Stomach (tissue), 4 donors: ENCODE results near the gene ASCC3.

Experiments used
- EP300 ChIP-seq: sonication (generic); formaldehyde crosslinking; IDR thresholded peaks from one replicate; pipeline ENCODE4 v1.6.1; 2017; ENCODE audit warnings: antibody characterized with exemption
- TF ChIP-seq, protein P1 (sequence below), 7 experiments: fragments of 450-650 bp in 4 of 7; fragments of 200-600 bp in 3 of 7; sonication (generic) in 3 of 7; IDR thresholded peaks; one replicate each; pipeline ENCODE4 v1.5.1; 2016 to 2019; ENCODE audit warnings: antibody characterized with exemption in 7 of 7, control low read depth in 2 of 7, mild to moderate bottlenecking in 1 of 7

DNA sequence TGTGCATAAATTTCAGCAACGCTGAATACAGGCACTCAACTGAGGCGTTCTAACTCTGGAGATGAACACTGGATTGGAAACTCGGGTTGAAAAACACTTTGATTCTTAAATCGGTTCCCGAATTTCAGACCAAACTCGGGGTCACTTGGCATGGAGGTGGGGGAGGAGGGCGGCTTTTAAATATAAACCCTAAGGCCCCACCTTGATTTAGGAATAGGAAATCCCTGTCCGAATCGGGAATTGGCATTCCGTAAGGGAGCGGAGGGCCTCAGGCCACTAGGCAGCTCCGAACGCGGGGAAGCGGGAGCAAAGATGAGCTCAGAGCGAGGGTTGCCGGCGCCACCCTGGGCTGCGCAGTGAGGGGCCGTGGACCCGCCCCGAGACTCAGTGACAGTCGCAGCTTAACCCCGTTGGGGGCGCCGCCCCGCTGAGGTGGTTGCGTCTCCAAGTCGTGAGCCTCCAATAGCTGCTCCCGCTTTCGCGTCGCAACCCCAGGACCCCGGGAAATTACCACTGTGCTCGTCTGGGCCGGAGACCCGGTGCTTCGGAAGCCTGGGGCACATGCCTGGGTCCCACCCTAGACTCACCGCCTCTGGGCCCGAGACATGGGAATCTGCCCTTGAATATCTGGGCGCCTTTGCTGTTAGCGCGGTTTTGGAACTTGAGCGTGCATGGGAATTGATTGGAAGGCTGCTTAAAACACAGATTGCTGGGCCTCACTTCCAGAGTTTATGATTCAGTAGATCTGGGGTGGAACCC lies 411.8 kb downstream of the ASCC3 start:
- TF ChIP-seq, protein P1, sequence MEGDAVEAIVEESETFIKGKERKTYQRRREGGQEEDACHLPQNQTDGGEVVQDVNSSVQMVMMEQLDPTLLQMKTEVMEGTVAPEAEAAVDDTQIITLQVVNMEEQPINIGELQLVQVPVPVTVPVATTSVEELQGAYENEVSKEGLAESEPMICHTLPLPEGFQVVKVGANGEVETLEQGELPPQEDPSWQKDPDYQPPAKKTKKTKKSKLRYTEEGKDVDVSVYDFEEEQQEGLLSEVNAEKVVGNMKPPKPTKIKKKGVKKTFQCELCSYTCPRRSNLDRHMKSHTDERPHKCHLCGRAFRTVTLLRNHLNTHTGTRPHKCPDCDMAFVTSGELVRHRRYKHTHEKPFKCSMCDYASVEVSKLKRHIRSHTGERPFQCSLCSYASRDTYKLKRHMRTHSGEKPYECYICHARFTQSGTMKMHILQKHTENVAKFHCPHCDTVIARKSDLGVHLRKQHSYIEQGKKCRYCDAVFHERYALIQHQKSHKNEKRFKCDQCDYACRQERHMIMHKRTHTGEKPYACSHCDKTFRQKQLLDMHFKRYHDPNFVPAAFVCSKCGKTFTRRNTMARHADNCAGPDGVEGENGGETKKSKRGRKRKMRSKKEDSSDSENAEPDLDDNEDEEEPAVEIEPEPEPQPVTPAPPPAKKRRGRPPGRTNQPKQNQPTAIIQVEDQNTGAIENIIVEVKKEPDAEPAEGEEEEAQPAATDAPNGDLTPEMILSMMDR (IDR thresholded peaks at IDR 0.05), result no peak
- TF ChIP-seq EP300, result no peak
